Sigmoid colon (tissue), 4 donors: ENCODE results near the gene PLCL1.

Source experiments
- CTCF ChIP-seq, 4 experiments: fragments of 450-650 bp in 3 of 4; fragments of 200-600 bp in 1 of 4; IDR thresholded peaks; one replicate each; pipeline ENCODE4 v1.5.1; 2016 to 2019; ENCODE audit warnings: antibody characterized with exemption in 4 of 4, mild to moderate bottlenecking in 3 of 4, moderate library complexity in 2 of 4
- POLR2AphosphoS5 ChIP-seq, 4 donors: sonication (generic); formaldehyde crosslinking; IDR thresholded peaks; one replicate each; pipeline ENCODE4 v1.6.1; 2017; ENCODE audit warnings: antibody characterized with exemption in 4 of 4

GRCh38 chr2:198167346-198167745 lies 363.0 kb downstream of the PLCL1 start:
- no peak for TF ChIP-seq CTCF (IDR thresholded peaks at IDR 0.05)
- no peak for TF ChIP-seq POLR2AphosphoS5 (IDR thresholded peaks at IDR 0.05)
